Heart right ventricle (tissue), 16 donors: ENCODE data around the gene DUSP2. TPM values are rescaled to one million over a fixed set of nuclear protein-coding genes. Genes with fewer than 3 reads are reported as not detected.

Experiments
- ATAC-seq, 8 donors: fragments of 200-7000 bp; cut with Tn5 transposase; one replicate each; pipeline ENCODE4 v1.9.1; 2020; ENCODE audit warnings: mild to moderate bottlenecking in 8 of 8, moderate library complexity in 8 of 8, moderate number of reproducible peaks in 1 of 8
- DNase-seq, 2 donors: peaks; one replicate each; pipeline ENCODE4 v3.0.0-alpha.2; 2020
- H3K27ac ChIP-seq, 10 donors: fragments of 200-600 bp; sonication (generic) in 2 of 10; one replicate each; pipeline versions ENCODE4 v1.5.0 to v1.8.0; 2020 to 2022; ENCODE audit warnings: mild to moderate bottlenecking in 3 of 10
- H3K27me3 ChIP-seq, 7 donors: fragments of 200-600 bp; one replicate each; pipeline ENCODE4 v1.8.0; 2021 to 2022; ENCODE audit warnings: mild to moderate bottlenecking in 2 of 7
- H3K36me3 ChIP-seq, 9 donors: fragments of 200-600 bp; sonication (generic) in 1 of 9; one replicate each; pipeline versions ENCODE4 v1.5.0 to v1.8.0; 2020 to 2022; ENCODE audit warnings: mild to moderate bottlenecking in 2 of 9
- H3K4me1 ChIP-seq, 9 donors: fragments of 200-600 bp; sonication (generic) in 1 of 9; one replicate each; pipeline versions ENCODE4 v1.5.0 to v1.8.0; 2020 to 2022; ENCODE audit warnings: mild to moderate bottlenecking in 4 of 9
- H3K4me3 ChIP-seq, 10 donors: fragments of 200-600 bp; sonication (generic) in 2 of 10; one replicate each; pipeline versions ENCODE4 v1.5.0 to v1.8.0; 2020 to 2022; ENCODE audit warnings: mild to moderate bottlenecking in 7 of 10, moderate library complexity in 2 of 10
- H3K9me3 ChIP-seq, 11 donors: fragments of 200-600 bp in 10 of 11; sonication (generic) in 2 of 11; one replicate each; pipeline versions ENCODE4 v1.5.0 to v1.8.0; 2013 to 2022; ENCODE audit warnings: mild to moderate bottlenecking in 2 of 11, control low read depth in 1 of 11, moderate library complexity in 1 of 11
- WGBS, 2 donors: extraction: QIAGEN DNeasy Blood & Tissue Kit; methylation state at CpG; one replicate each; pipeline ENCODE4 v1.1.7; 2013; ENCODE audit warnings: inconsistent platforms in 1 of 2; 5-methylcytosine and 5-hydroxymethylcytosine counted together
- intact Hi-C, 10 donors: fragments of 100-400 bp; cut with DNase I; formaldehyde crosslinking; loops; one replicate each; pipeline versions ENCODE4 v1.11.1 to v1.14.2; 2022
- polyA plus RNA-seq, 2 donors: library from polyadenylated mRNA; stranded (reverse); fragments of 200-250 nt; gene quantifications; one replicate each; pipeline ENCODE4 v1.2.3, GENCODE V29; 2013
- total RNA-seq, 10 donors: library from RNA; stranded (reverse); fragmentation: NEBNext Ultra II Directional in 3 of 10; extraction: Animal tissue kit (Norgen Biotek cat#: 25700) in 3 of 10; gene quantifications; one replicate each; pipeline versions ENCODE4 v1.2.1 to v1.2.4, GENCODE V29; 2021 to 2023
- TF ChIP-seq, protein P1 (sequence below), 9 donors: fragments of 200-600 bp; sonication (generic) in 2 of 9; IDR thresholded peaks; one replicate each; pipeline versions ENCODE4 v1.5.0 to v1.8.0; 2021 to 2022; ENCODE audit warnings: antibody characterized with exemption in 9 of 9, mild to moderate bottlenecking in 5 of 9, moderate library complexity in 1 of 9
- donor health status: Arrhythmogenic right ventricular cardiomyopathy.
- donor health status: ischemic (EF 13 %, LVEDD 7.1; RV severe dilation, severe dysfunction).
- donor health status: healthy with polysubstance abuse.
- donor health status: DM: no; HTN: yes; CAD: no.
- donor health status: DM: no; HTN: no; CAD: no.
- donor health status: ischemic (EF 25% LVEDD 6.9; RV normal size, moderate dysfunction).
- donor health status: ischemic (EF 25% LVEDD 5.7; RV mildly dilated, moderate dysfunction).
- donor health status: healthy.
- donor health status: DM: yes; HTN: yes; CAD: no.
- donor health status: Ischemic cardiomyopathy.
- donor health status: ischemic (EF 35%, LVEDD 5.7; RV mildly dilated, moderate dysfunction).
- donor health status: nonischemic (EF 11% LVEDD 7.7; RV severe dilation, severe dysfunction).
- donor health status: DM: yes; HTN: yes; CAD: no.
- donor health status: PGD.
- donor health status: ischemic (EF 29% LVEDD 5.4; RV normal size, mild dysfunction).
- donor health status: nonischemic (EF 23%, LVEDD 6.1; RV moderate dilation, normal function).

Gene DUSP2
- total and polyA plus RNA-seq, 12 donors = 0.61 to 29.1 (median 2.7) TPM

DNA sequence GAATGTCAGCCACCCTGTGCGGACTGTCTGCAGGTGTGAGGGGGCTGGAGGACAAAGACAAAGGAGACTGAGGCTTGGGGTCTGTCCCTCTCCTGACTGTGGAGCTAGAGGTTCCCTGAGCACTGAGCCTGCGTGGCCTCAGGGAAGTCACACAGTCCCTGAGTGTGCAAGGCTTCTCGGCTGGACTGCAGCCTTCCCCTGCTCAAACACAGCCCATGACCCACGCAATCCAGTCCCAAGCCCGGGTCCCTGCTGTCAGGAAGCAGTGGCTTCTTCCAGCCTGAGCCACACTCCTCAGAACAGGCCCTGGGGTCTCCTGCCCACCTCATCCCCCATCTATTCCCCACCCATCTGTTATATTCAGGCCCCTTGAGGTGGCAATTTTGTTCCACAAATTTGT, 9.6 kb downstream of the DUSP2 start:
- no peaks in the 10 kb centered on the region for H3K36me3 ChIP-seq

DNA sequence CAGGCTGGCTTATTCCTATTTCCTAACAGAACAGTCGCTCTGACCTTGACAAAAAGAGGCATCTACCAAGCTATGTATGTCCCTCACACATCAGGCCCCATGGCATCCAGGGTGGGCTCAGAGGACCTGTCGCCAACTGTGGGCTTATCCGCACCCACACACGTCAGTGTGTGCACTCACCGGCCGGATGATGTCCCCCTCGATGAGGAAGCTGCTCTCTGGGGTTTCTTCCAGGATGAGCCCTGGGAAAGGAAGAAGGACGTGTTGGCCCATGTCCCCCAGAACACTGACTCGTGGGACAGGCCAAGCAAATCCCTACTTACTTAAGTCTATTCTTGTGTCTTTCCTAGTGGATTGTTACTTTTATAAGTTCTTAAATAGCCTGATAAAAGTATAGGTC, 10.1 kb downstream of the DUSP2 start:
- H3K4me3 ChIP-seq = no peak overlapping the region
- DNase-seq = no peak
- H3K27ac ChIP-seq = no peak overlapping the region
- 76 to 78% methylated on average over 9 of the region's 9 CpGs for WGBS, 2 donors
- intact Hi-C loops = loop anchor here in 6 of 10 donors (5.0 to 10.0 kb wide), 5 partner anchors 37 to 377 kb away; partner anchors contain the start of gene NEURL3 (in 3 of the 6)
- H3K9me3 ChIP-seq = no peaks in the 10 kb centered on the region
- TF ChIP-seq, protein P1, sequence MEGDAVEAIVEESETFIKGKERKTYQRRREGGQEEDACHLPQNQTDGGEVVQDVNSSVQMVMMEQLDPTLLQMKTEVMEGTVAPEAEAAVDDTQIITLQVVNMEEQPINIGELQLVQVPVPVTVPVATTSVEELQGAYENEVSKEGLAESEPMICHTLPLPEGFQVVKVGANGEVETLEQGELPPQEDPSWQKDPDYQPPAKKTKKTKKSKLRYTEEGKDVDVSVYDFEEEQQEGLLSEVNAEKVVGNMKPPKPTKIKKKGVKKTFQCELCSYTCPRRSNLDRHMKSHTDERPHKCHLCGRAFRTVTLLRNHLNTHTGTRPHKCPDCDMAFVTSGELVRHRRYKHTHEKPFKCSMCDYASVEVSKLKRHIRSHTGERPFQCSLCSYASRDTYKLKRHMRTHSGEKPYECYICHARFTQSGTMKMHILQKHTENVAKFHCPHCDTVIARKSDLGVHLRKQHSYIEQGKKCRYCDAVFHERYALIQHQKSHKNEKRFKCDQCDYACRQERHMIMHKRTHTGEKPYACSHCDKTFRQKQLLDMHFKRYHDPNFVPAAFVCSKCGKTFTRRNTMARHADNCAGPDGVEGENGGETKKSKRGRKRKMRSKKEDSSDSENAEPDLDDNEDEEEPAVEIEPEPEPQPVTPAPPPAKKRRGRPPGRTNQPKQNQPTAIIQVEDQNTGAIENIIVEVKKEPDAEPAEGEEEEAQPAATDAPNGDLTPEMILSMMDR (IDR thresholded peaks at IDR 0.05) = no peak
- no peak for ATAC-seq
- no peaks in the 10 kb centered on the region for H3K36me3 ChIP-seq
- no peaks in the 10 kb centered on the region for H3K4me1 ChIP-seq
- peaks cover 0 to 16% (median 0%) of the 10 kb centered on the region in 7 donors for H3K27me3 ChIP-seq

More for the DNA sequence above, 9.6 kb downstream of the DUSP2 start:
- TF ChIP-seq, protein P1 (IDR thresholded peaks at IDR 0.05) = no peak
- 77 to 79% methylated on average over 5 of the region's 5 CpGs for WGBS, 2 donors
- intact Hi-C loops = loop anchor here in 6 of 10 donors (5.0 to 10.0 kb wide), 5 partner anchors 37 to 377 kb away; partner anchors contain the start of gene NEURL3 (in 3 of the 6)
- ATAC-seq (no peak), DNase-seq (no peak)
- H3K27ac ChIP-seq = no peak overlapping the region
- no peaks in the 10 kb centered on the region for H3K9me3 ChIP-seq
- H3K4me3 ChIP-seq = no peak overlapping the region
- no peaks in the 10 kb centered on the region for H3K4me1 ChIP-seq
- H3K27me3 ChIP-seq = peaks cover 0 to 16% (median 0%) of the 10 kb centered on the region in 7 donors

DNA sequence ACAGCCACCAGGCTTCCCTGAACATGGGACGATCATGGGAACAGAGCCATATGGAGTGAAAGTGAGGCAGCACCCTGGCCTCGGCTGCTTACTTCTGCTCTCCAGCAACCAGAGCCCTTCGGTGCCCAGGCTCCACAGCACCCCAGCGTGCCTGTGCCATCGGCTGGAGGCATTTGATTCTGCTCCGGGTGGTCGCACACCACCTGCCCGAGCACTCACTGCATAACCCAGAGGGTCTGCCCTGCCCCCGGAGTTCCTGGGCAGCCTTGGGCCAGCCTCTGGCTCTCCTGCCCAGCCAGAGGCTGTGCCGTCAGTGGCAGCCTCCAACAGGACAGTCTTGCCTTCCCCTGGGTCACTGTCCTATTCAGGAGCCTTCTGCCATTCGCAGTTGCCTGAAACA, 10.8 kb downstream of the DUSP2 start:
- Histone ChIP-seq H3K27ac (no peak overlapping the region), H3K4me3 (no peak overlapping the region), H3K9me3 (no peaks in the 10 kb centered on the region), H3K27me3 (peaks cover 0 to 16% (median 0%) of the 10 kb centered on the region in 7 donors), H3K36me3 (no peaks in the 10 kb centered on the region), H3K4me1 (no peaks in the 10 kb centered on the region)
- TF ChIP-seq, protein P1 (IDR thresholded peaks at IDR 0.05) = no peak
- WGBS, 2 donors = 86 to 90% methylated on average over 11 of the region's 11 CpGs
- intact Hi-C loops = loop anchor here in 1 of 10 donors (10.0 kb wide), 1 partner anchor 370 kb away; the partner anchor contains the start of gene NEURL3
- ATAC-seq = no peak
- no peak for DNase-seq

DNA sequence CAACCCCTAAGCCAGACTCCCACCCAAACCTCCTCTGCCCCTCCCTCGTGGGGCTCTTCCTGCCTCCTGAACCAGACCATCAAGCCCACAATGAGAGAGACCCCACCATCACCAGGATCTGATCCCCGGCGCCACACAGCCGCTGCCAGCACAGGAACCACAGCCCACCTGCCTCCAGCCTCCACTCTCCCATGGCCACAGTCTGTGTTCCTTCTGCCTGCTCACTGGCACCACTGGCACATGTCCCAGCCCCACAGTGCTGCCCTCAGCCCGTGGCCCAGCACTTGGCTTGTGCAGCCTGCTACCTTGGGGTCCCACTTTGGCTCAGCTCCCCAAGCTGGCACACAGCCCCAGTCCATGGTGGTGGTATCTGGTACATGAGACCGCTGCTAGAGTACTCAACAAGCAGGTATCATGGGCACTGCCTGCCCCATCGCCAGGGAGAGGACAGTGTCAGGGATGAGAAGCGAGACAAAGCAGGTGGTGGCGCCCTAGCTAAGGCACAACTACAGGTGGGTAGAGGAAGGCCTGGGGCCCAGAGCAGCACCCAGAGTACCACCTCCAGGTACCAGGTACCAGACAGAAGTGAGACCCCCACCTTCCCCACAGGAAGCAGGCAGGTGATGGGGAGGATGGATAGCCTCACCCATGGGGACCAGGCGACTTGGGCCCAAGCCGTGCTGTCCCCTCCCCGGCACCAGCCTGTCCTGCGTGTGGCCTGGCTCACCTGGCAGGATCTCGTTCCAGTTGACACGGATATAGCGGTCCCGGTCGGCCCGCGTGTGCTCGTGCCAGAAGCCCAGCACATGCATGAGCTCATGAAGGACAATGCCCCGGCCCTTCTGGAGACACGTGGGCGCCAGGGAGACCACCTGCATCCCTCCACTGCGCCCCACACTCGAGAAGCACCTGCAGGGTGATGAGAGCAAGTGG, 13.2 kb downstream of the DUSP2 start:
- ATAC-seq = no peak
- intact Hi-C loops = loop anchor here in 1 of 10 donors (10.0 kb wide), 1 partner anchor 373 kb away; the partner anchor contains the start of gene NEURL3

More for the DNA sequence above, 13.2 kb downstream of the DUSP2 start:
- WGBS, 2 donors = 89 to 92% methylated on average over 26 of the region's 26 CpGs
- Histone ChIP-seq H3K4me1 (no peaks in the 10 kb centered on the region), H3K4me3 (no peak overlapping the region), H3K27me3 (peaks cover 0 to 16% (median 0%) of the 10 kb centered on the region in 7 donors), H3K9me3 (no peaks in the 10 kb centered on the region), H3K27ac (no peak overlapping the region), H3K36me3 (no peaks in the 10 kb centered on the region)
- TF ChIP-seq, protein P1 (IDR thresholded peaks at IDR 0.05) = no peak
- no peak for DNase-seq
